IPS DF 4.7 (cell line): ENCODE results near the gene RNF181.
"Not testable (repeated sequence)": the region's sequence is repeated elsewhere in the genome, so short reads cannot be mapped to it uniquely, and the experiment has no call there.

ENCODE experiments used
- DNase-seq: peaks from one replicate; pipeline ENCODE4 v3.0.0-alpha.2; 2013; ENCODE audit warnings: low spot score; ENCODE audit errors: extremely low read depth

The RNF181 gene

GRCh38 chr2:85596026-85596333, 435 bp downstream of the RNF181 start:
- no peak for DNase-seq

- no peak for DNase-seq
Observed at GRCh38 chr2:85596486-85597143, 1.1 kb downstream of the RNF181 start.

GRCh38 chr2:85597241-85597640, 1.7 kb downstream of the RNF181 start:
- DNase-seq = no peak

- no peak for DNase-seq
Observed at GRCh38 chr2:85598594-85599340, 3.2 kb downstream of the RNF181 start.

- no peak for DNase-seq
Observed at GRCh38 chr2:85599468-85600234, 4.1 kb downstream of the RNF181 start.

- no peak for DNase-seq
Observed at GRCh38 chr2:85600235-85600575, 4.7 kb downstream of the RNF181 start.

GRCh38 chr2:85600951-85601770, 5.6 kb downstream of the RNF181 start:
- no peak for DNase-seq

- no peak for DNase-seq
Observed at GRCh38 chr2:85601771-85602475, 6.4 kb downstream of the RNF181 start.

- no peak for DNase-seq
Observed at GRCh38 chr2:85602476-85603234, 7.1 kb downstream of the RNF181 start, which contains the start of gene TMEM150A. Gene TMEM150A (minus strand): TSS chr2:85602698. CDS start chr2:85601948, 750 bp downstream.

GRCh38 chr2:85604133-85604444, 8.5 kb downstream of the RNF181 start:
- DNase-seq = not testable (repeated sequence)

GRCh38 chr2:85604568-85605339, 9.2 kb downstream of the RNF181 start:
- no peak for DNase-seq

- no peak for DNase-seq
Observed at GRCh38 chr2:85605406-85606115, 10.0 kb downstream of the RNF181 start.

- no peak for DNase-seq
Observed at GRCh38 chr2:85606116-85606455, 10.5 kb downstream of the RNF181 start.

GRCh38 chr2:85607268-85608215, 12.0 kb downstream of the RNF181 start:
- DNase-seq = no peak

GRCh38 chr2:85611217-85611704, 15.7 kb downstream of the RNF181 start:
- DNase-seq = no peak

- no peak for DNase-seq
Observed at GRCh38 chr2:85611705-85612587, 16.4 kb downstream of the RNF181 start, which contains the start of gene C2orf68. Gene C2orf68 (minus strand): TSS chr2:85612066. CDS start chr2:85611984, 82 bp downstream.
